Neural cell (in vitro differentiated cells): Measurements from ENCODE around the gene CENPA.

Source experiments
- CTCF ChIP-seq: fragments of 450-650 bp; IDR thresholded peaks from 2 replicates; pipeline ENCODE4 v1.5.1; 2014; ENCODE audit warnings: antibody characterized with exemption, mild to moderate bottlenecking, moderate library complexity; ENCODE audit not compliant: poor library complexity, severe bottlenecking
- EP300 ChIP-seq: fragments of 450-650 bp; conservative IDR thresholded peaks from 2 replicates; pipeline ENCODE4 v1.6.1; 2014; ENCODE audit warnings: antibody characterized with exemption, mild to moderate bottlenecking, moderate library complexity; ENCODE audit not compliant: poor library complexity, severe bottlenecking
- EZH2 ChIP-seq: fragments of 200-600, 300-800 bp; shearing (Covaris generic), sonication (generic); IDR thresholded peaks from 2 replicates; pipeline ENCODE4 v1.6.1; 2014; ENCODE audit warnings: antibody characterized with exemption, low read length, borderline replicate concordance, mild to moderate bottlenecking; ENCODE audit not compliant: insufficient read depth, poor library complexity, severe bottlenecking
- POLR2AphosphoS5 ChIP-seq: IDR thresholded peaks from 2 replicates; pipeline ENCODE4 v1.6.1; 2012
- REST ChIP-seq: IDR thresholded peaks from 2 replicates; pipeline ENCODE4 v1.6.1; 2012; ENCODE audit warnings: borderline replicate concordance
- SMC3 ChIP-seq: fragments of 450-650 bp; conservative IDR thresholded peaks from 2 replicates; pipeline ENCODE4 v1.6.1; 2014; ENCODE audit warnings: antibody characterized with exemption, mild to moderate bottlenecking, moderate library complexity; ENCODE audit not compliant: poor library complexity
- TAF1 ChIP-seq: IDR thresholded peaks from 2 replicates; pipeline ENCODE4 v1.6.1; 2012; ENCODE audit warnings: low read depth

- TF ChIP-seq CTCF: no peak
- no peak for TF ChIP-seq EP300
- TF ChIP-seq REST: no peak
- TF ChIP-seq POLR2AphosphoS5: no peak
- no peak for TF ChIP-seq SMC3
- TF ChIP-seq TAF1: no peak
- TF ChIP-seq EZH2: no peak
Observed at GRCh38 chr2:26838121-26838906, 52.5 kb downstream of the CENPA start.
